PC-3 (cell line): ENCODE measurements around the gene RALGDS.

Source experiments
- EZH2phosphoT487 ChIP-seq: fragments of 300-600 bp; sonication (generic); IDR thresholded peaks from 2 replicates; pipeline ENCODE4 v1.6.1; 2018; ENCODE audit warnings: mild to moderate bottlenecking, antibody characterized with exemption, low read length, borderline replicate concordance
- TF ChIP-seq, protein P1 (sequence below): fragments of 300-600 bp; sonication (generic); conservative IDR thresholded peaks from 2 replicates; pipeline ENCODE4 v1.5.1; 2017; ENCODE audit warnings: antibody characterized with exemption, low read depth, mild to moderate bottlenecking, low read length

DNA sequence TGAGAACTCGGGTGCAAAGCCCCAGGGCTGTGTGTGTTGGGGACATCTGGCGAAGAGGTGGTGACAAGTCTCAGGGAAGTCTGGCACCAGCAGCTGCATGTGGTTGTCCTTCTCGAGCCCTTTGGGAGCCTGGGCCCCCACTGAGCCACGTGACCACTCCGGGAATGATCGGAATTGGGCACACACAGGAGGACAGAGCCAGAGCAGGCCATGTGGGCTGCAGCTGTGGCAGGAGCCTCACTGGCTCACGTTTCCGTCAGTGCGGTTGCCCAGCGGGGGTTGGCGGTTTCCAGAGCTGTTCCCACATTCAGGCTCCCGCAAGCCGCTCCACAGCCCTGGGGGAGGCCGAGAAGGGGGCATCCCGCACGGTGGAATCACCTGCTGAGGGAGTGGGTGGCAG is 66.1 kb downstream of the RALGDS start:
- TF ChIP-seq, protein P1, sequence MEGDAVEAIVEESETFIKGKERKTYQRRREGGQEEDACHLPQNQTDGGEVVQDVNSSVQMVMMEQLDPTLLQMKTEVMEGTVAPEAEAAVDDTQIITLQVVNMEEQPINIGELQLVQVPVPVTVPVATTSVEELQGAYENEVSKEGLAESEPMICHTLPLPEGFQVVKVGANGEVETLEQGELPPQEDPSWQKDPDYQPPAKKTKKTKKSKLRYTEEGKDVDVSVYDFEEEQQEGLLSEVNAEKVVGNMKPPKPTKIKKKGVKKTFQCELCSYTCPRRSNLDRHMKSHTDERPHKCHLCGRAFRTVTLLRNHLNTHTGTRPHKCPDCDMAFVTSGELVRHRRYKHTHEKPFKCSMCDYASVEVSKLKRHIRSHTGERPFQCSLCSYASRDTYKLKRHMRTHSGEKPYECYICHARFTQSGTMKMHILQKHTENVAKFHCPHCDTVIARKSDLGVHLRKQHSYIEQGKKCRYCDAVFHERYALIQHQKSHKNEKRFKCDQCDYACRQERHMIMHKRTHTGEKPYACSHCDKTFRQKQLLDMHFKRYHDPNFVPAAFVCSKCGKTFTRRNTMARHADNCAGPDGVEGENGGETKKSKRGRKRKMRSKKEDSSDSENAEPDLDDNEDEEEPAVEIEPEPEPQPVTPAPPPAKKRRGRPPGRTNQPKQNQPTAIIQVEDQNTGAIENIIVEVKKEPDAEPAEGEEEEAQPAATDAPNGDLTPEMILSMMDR, result no peak
- TF ChIP-seq EZH2phosphoT487, result no peak
